Mesenchymal stem cell (in vitro differentiated cells and primary cell): ENCODE results near the gene PSG11.
"Not testable (repeated sequence)": the region's sequence is repeated elsewhere in the genome, so short reads cannot be mapped to it uniquely, and the experiment has no call there.

Experiments used
- DNase-seq: peaks from one replicate; pipeline ENCODE4 v3.0.0-alpha.2; 2013
- H2AFZ ChIP-seq: one replicate; pipeline ENCODE4 v1.6.1; 2013; ENCODE audit warnings: low read depth, mild to moderate bottlenecking, control low read depth, inconsistent platforms, low read length, moderate library complexity
- H2AK5ac ChIP-seq: 2 replicates; pipeline ENCODE4 v1.6.1; 2013; ENCODE audit warnings: low read length, moderate library complexity, mild to moderate bottlenecking, inconsistent platforms; ENCODE audit not compliant: severe bottlenecking
- H2BK120ac ChIP-seq: one replicate; pipeline ENCODE4 v1.6.1; 2013; ENCODE audit warnings: low read depth, mild to moderate bottlenecking, inconsistent platforms, low read length, moderate library complexity
- H2BK12ac ChIP-seq, 2 experiments: one replicate each; pipeline ENCODE4 v1.6.1; 2013; ENCODE audit warnings: inconsistent platforms in 2 of 2, low read length in 2 of 2, mild to moderate bottlenecking in 2 of 2, moderate library complexity in 2 of 2, control low read depth in 1 of 2
- H2BK15ac ChIP-seq: one replicate; pipeline ENCODE4 v1.6.1; 2013; ENCODE audit warnings: mild to moderate bottlenecking, low read depth, inconsistent platforms; ENCODE audit not compliant: poor library complexity, severe bottlenecking
- H2BK5ac ChIP-seq: 2 replicates; pipeline ENCODE4 v1.6.1; 2013; ENCODE audit warnings: low read depth, mild to moderate bottlenecking, low read length, control low read depth, inconsistent platforms; ENCODE audit not compliant: poor library complexity, severe bottlenecking
- H3K14ac ChIP-seq, 2 experiments: one replicate each; pipeline ENCODE4 v1.6.1; 2013; ENCODE audit warnings: inconsistent platforms in 2 of 2, low read length in 2 of 2, control low read depth in 1 of 2, mild to moderate bottlenecking in 1 of 2, moderate library complexity in 1 of 2
- H3K18ac ChIP-seq, 2 experiments: one replicate each; pipeline ENCODE4 v1.6.1; 2013; ENCODE audit warnings: inconsistent platforms in 2 of 2, low read length in 2 of 2, control low read depth in 1 of 2, low read depth in 1 of 2, mild to moderate bottlenecking in 1 of 2
- H3K23ac ChIP-seq, 2 experiments: one replicate each; pipeline ENCODE4 v1.6.1; 2013; ENCODE audit warnings: inconsistent platforms in 2 of 2, low read length in 2 of 2, mild to moderate bottlenecking in 2 of 2, moderate library complexity in 2 of 2, control low read depth in 1 of 2
- H3K27ac ChIP-seq: 2 replicates; pipeline ENCODE4 v1.5.1; 2013; ENCODE audit warnings: mild to moderate bottlenecking, moderate library complexity, low read length, control low read depth, inconsistent platforms; ENCODE audit not compliant: poor library complexity, severe bottlenecking
- H3K27me3 ChIP-seq, 2 experiments: 2 replicates each; pipeline versions ENCODE4 v1.6.1 to v1.7.0; 2013; ENCODE audit warnings: low read length in 2 of 2, mild to moderate bottlenecking in 2 of 2, moderate library complexity in 2 of 2, control low read depth in 1 of 2, inconsistent platforms in 1 of 2; ENCODE audit not compliant: control insufficient read depth in 1 of 2, insufficient read depth in 1 of 2
- H3K36me3 ChIP-seq, 2 experiments: 2 replicates each; pipeline versions ENCODE4 v1.6.1 to v1.7.0; 2013; ENCODE audit warnings: low read length in 2 of 2, control low read depth in 1 of 2, inconsistent platforms in 1 of 2, low read depth in 1 of 2, mild to moderate bottlenecking in 1 of 2; ENCODE audit not compliant: insufficient read depth in 2 of 2, control insufficient read depth in 1 of 2
- H3K4ac ChIP-seq, 2 experiments: one replicate each; pipeline ENCODE4 v1.6.1; 2013; ENCODE audit warnings: inconsistent platforms in 2 of 2, low read length in 2 of 2, mild to moderate bottlenecking in 2 of 2, moderate library complexity in 2 of 2, control low read depth in 1 of 2, low read depth in 1 of 2
- H3K4me1 ChIP-seq: 2 replicates; pipeline ENCODE4 v1.6.1; 2013; ENCODE audit warnings: low read depth, low read length, control low read depth; ENCODE audit not compliant: control insufficient read depth, insufficient read depth
- H3K4me2 ChIP-seq: 2 replicates; pipeline ENCODE4 v1.6.1; 2013; ENCODE audit warnings: low read length, mild to moderate bottlenecking, inconsistent platforms; ENCODE audit not compliant: poor library complexity, severe bottlenecking
- H3K4me3 ChIP-seq, 2 experiments: 2 replicates each; pipeline versions ENCODE4 v1.5.1 to v1.7.0; 2013; ENCODE audit warnings: low read length in 2 of 2, mild to moderate bottlenecking in 2 of 2, control low read depth in 1 of 2, low read depth in 1 of 2; ENCODE audit not compliant: insufficient read depth in 1 of 2
- H3K79me1 ChIP-seq: replicated peaks from 2 replicates; pipeline ENCODE4 v1.6.1; 2013; ENCODE audit warnings: mild to moderate bottlenecking, control low read depth, low read length, inconsistent platforms; ENCODE audit not compliant: poor library complexity, severe bottlenecking
- H3K9ac ChIP-seq: 2 replicates; pipeline ENCODE4 v1.7.0; 2013; ENCODE audit warnings: mild to moderate bottlenecking, low read length, moderate library complexity
- H3K9me3 ChIP-seq: 2 replicates; pipeline ENCODE4 v1.7.0; 2013; ENCODE audit warnings: mild to moderate bottlenecking, low read length; ENCODE audit not compliant: control insufficient read depth
- H4K8ac ChIP-seq: one replicate; pipeline ENCODE4 v1.6.1; 2013; ENCODE audit warnings: inconsistent platforms, mild to moderate bottlenecking, low read length, moderate library complexity
- H4K91ac ChIP-seq: one replicate; pipeline ENCODE4 v1.6.1; 2013; ENCODE audit warnings: mild to moderate bottlenecking, low read length, inconsistent platforms
- WGBS: methylation state at CpG from one replicate; pipeline ENCODE4 v1.1.7; 2013; ENCODE audit warnings: mixed read lengths; 5-methylcytosine and 5-hydroxymethylcytosine counted together

The PSG11 gene

GRCh38 chr19:43043492-43044180 is 17.4 kb upstream of the PSG11 start:
- H2BK5ac ChIP-seq, H3K23ac ChIP-seq, H3K27ac ChIP-seq, DNase-seq, H3K18ac ChIP-seq, H2BK120ac ChIP-seq, H3K9me3 ChIP-seq, H3K4ac ChIP-seq, H2AK5ac ChIP-seq, H2AFZ ChIP-seq, H4K8ac ChIP-seq, H2BK15ac ChIP-seq, H3K4me3 ChIP-seq, H3K27me3 ChIP-seq, H3K4me1 ChIP-seq, H3K79me1 ChIP-seq, H3K14ac ChIP-seq, H4K91ac ChIP-seq, H3K36me3 ChIP-seq, H3K9ac ChIP-seq, H2BK12ac ChIP-seq, H3K4me2 ChIP-seq: not testable (repeated sequence)
- 71% methylated on average over 1 of the region's 1 CpG for WGBS

GRCh38 chr19:43031645-43032044 is 5.4 kb upstream of the PSG11 start:
- H3K14ac ChIP-seq, H3K36me3 ChIP-seq, H4K8ac ChIP-seq, H3K9me3 ChIP-seq, H3K27me3 ChIP-seq, H3K18ac ChIP-seq, H2BK15ac ChIP-seq, H3K9ac ChIP-seq, H3K4ac ChIP-seq, H3K4me1 ChIP-seq, DNase-seq, H2AK5ac ChIP-seq, H2BK12ac ChIP-seq, H3K27ac ChIP-seq, H2AFZ ChIP-seq, H3K79me1 ChIP-seq, H3K23ac ChIP-seq, H2BK120ac ChIP-seq, H3K4me3 ChIP-seq, H2BK5ac ChIP-seq, H4K91ac ChIP-seq, H3K4me2 ChIP-seq: not testable (repeated sequence)
- WGBS = 73% methylated on average over 2 of the region's 2 CpGs

DNA sequence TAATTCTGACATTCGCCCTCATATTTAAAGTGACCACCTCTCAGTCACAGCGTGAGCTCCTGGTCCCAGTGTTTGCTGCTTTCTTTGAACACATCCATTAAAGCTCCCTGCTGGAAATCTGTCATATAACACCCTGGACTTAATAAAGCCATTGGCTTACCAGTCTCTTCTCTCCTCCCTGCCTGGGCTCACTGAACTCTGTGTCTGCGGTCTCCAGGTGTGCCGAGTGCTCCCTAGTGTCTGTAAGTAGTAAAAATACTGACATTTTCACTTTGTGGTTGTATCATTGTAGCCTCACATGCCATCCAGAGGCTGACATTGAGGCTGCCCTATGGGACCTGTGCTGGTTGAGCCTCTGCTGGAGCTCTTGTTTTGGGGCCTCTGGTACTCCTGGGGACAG is 2.6 kb upstream of the PSG11 start:
- Histone ChIP-seq H4K8ac (no peak overlapping the region), H3K27me3 (no peaks in the 10 kb centered on the region), H3K4me1 (no peaks in the 10 kb centered on the region), H3K36me3 (no peaks in the 10 kb centered on the region), H3K27ac (no peak overlapping the region), H3K9me3 (no peaks in the 10 kb centered on the region), H3K4me2 (no peak overlapping the region), H3K14ac (no peak overlapping the region), H2BK5ac (no peak overlapping the region), H3K23ac (no peak overlapping the region), H3K79me1 (no peaks in the 10 kb centered on the region), H3K4me3 (no peak overlapping the region), H3K9ac (no peak overlapping the region), H4K91ac (no peak overlapping the region), H3K4ac (no peak overlapping the region), H2BK12ac (no peak overlapping the region), H2BK120ac (no peak overlapping the region), H2AK5ac (no peak overlapping the region), H3K18ac (no peak overlapping the region), H2BK15ac (no peak overlapping the region), H2AFZ (no peak overlapping the region)
- WGBS = 69% methylated on average over 2 of the region's 4 CpGs
- no peak for DNase-seq

DNA sequence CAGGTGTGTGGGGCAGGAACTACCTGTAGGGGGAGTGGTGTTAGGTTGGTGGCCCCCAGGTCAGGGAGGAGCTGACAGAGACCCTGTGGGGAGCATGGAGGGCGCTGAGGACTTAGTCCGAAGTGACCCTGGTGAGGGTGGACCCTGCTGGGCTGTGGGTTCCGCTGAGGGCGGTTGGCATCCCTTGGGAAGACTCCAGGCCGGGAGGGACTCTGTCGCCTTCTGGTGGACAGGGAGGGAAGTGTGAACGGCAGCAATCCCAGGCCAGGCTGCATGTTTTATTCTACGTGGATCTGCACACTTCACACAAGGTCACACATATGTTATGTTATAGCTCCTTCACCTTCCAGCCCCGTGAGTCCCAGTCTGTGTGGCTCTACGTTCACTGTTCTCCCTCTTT is 1.7 kb upstream of the PSG11 start:
- H2BK15ac ChIP-seq, H3K27me3 ChIP-seq, H3K4me2 ChIP-seq, H3K79me1 ChIP-seq, H3K27ac ChIP-seq, H2BK12ac ChIP-seq, H3K23ac ChIP-seq, H4K8ac ChIP-seq, H2BK5ac ChIP-seq, H3K9ac ChIP-seq, H3K4me1 ChIP-seq, H3K36me3 ChIP-seq, H3K4me3 ChIP-seq, H4K91ac ChIP-seq, H3K9me3 ChIP-seq, H3K4ac ChIP-seq, H3K14ac ChIP-seq, H3K18ac ChIP-seq, H2BK120ac ChIP-seq, H2AK5ac ChIP-seq, DNase-seq, H2AFZ ChIP-seq: not testable (repeated sequence)
- WGBS = 69% methylated on average over 6 of the region's 10 CpGs
